GM12864 (cell line): ENCODE data around the gene TAF1A.

Experiments used
- DNase-seq: peaks from one replicate; pipeline ENCODE4 v3.0.0-alpha.2; 2011; ENCODE audit warnings: low read depth
- H3K4me3 ChIP-seq: 2 replicates; pipeline ENCODE4 v1.5.1; 2011; ENCODE audit warnings: mild to moderate bottlenecking, low read depth, low read length, control low read depth
- CTCF ChIP-seq: IDR thresholded peaks from 2 replicates; pipeline ENCODE4 v1.5.1; 2011; ENCODE audit warnings: low read depth, mild to moderate bottlenecking, moderate library complexity, low read length, control low read depth, inconsistent platforms; ENCODE audit errors: missing control alignments

Gene TAF1A

GRCh38 chr1:222582099-222582774, 7.5 kb downstream of the TAF1A start:
- TF ChIP-seq CTCF: no peak
- H3K4me3 ChIP-seq: no peak overlapping the region
- DNase-seq: no peak

DNA sequence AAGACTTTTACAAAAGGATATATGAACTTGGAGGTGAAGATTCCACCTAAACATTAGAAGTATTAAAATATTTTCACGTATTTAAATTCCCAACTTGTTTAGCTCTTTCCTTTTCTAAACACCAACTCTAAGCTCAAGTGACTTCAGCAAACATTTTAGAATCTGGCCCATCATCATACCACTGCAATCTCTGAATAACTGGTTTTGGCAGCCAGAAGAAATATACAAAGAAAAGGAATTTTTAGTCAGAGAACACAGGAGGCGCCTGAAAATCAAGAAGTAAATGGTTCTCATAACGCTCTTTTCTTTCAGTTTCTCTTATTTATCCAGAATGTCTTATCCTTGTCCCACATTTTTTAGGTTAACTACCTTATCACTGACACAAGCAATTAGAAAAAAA, 10.4 kb downstream of the TAF1A start:
- H3K4me3 ChIP-seq: no peak overlapping the region
- no peak for TF ChIP-seq CTCF
- DNase-seq: no peak

- no peak for TF ChIP-seq CTCF
- no peak overlapping the region for H3K4me3 ChIP-seq
- no peak for DNase-seq
Measured at GRCh38 chr1:222570837-222571236, 18.9 kb downstream of the TAF1A start.

- H3K4me3 ChIP-seq: no peak overlapping the region
- no peak for TF ChIP-seq CTCF
- DNase-seq: no peak
Measured at GRCh38 chr1:222561656-222562055, 28.1 kb downstream of the TAF1A start.

DNA sequence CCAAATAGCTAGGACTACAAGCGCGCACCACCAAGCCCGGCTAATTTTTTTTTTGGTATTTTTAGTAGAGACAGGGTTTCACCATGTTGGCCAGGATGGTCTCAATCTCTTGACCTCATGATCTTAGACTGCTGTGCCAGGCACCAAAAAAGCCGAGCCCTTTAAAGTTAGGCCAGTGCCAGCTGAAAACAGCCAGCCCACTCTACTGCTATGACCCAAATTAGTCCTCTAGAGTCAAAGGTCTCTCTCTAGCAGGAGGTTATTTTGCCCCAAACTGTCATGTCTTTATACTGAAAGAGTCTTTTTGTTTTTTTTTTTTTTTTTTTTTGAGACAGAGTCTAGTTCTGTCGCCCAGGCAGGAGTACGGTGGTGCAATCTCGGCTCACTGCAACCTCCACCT, 32.2 kb downstream of the TAF1A start:
- TF ChIP-seq CTCF: no peak
- no peak overlapping the region for H3K4me3 ChIP-seq
- DNase-seq: no peak

GRCh38 chr1:222557148-222557547, 32.6 kb downstream of the TAF1A start:
- no peak overlapping the region for H3K4me3 ChIP-seq
- no peak for DNase-seq
- TF ChIP-seq CTCF: no peak

GRCh38 chr1:222555992-222556615, 33.6 kb downstream of the TAF1A start:
- DNase-seq: no peak
- no peak overlapping the region for H3K4me3 ChIP-seq
- TF ChIP-seq CTCF: no peak
